Ureter (tissue), 1 donor: ENCODE measurements around the gene SLC24A3. TPM values are rescaled to one million over a fixed set of nuclear protein-coding genes. Genes with fewer than 3 reads are reported as not detected.

Source experiments
- DNase-seq: peaks from one replicate; pipeline ENCODE4 v3.0.0-alpha.2; 2020; ENCODE audit warnings: low spot score
- total RNA-seq: library from RNA; stranded (reverse); gene quantifications from one replicate; pipeline ENCODE4 v1.2.4, GENCODE V29; 2023
- donor health status: DM: yes; HTN: yes; CAD: no.

The SLC24A3 gene
- total RNA-seq, 1 donor from 2014 or later = 17.1 TPM

- no peak for DNase-seq
These were observed 29.0 kb downstream of the SLC24A3 start for GRCh38 chr20:19241440-19241839.

- no peak for DNase-seq
These were observed 31.8 kb downstream of the SLC24A3 start for GRCh38 chr20:19244291-19244690.

GRCh38 chr20:19249106-19249879, 36.9 kb downstream of the SLC24A3 start:
- DNase-seq = no peak

GRCh38 chr20:19250346-19250745, 37.9 kb downstream of the SLC24A3 start:
- DNase-seq = no peak

- DNase-seq = peak; percentile 20
These were observed 39.1 kb downstream of the SLC24A3 start for GRCh38 chr20:19251506-19251905.

GRCh38 chr20:19251958-19252357, 39.5 kb downstream of the SLC24A3 start:
- DNase-seq = no peak

- peak; percentile 50 for DNase-seq
These were observed 40.1 kb downstream of the SLC24A3 start for GRCh38 chr20:19252451-19253120.

- peak; percentile 39 for DNase-seq
These were observed 40.9 kb downstream of the SLC24A3 start for GRCh38 chr20:19253316-19253715.

GRCh38 chr20:19253916-19254820, 41.7 kb downstream of the SLC24A3 start:
- DNase-seq = peak; percentile 34

GRCh38 chr20:19254956-19255355, 42.5 kb downstream of the SLC24A3 start:
- DNase-seq = peak; percentile 29

GRCh38 chr20:19256085-19256484, 43.6 kb downstream of the SLC24A3 start:
- DNase-seq = no peak

- no peak for DNase-seq
These were observed 44.6 kb downstream of the SLC24A3 start for GRCh38 chr20:19256906-19257595.

GRCh38 chr20:19257865-19258264, 45.4 kb downstream of the SLC24A3 start:
- DNase-seq = no peak

- DNase-seq = no peak
These were observed 46.7 kb downstream of the SLC24A3 start for GRCh38 chr20:19259141-19259591.

GRCh38 chr20:19260412-19261090, 48.1 kb downstream of the SLC24A3 start:
- DNase-seq = peak; percentile 43

GRCh38 chr20:19264191-19264590, 51.7 kb downstream of the SLC24A3 start:
- DNase-seq = peak; percentile 34

GRCh38 chr20:19265646-19266374, 53.4 kb downstream of the SLC24A3 start:
- peak; percentile 41 for DNase-seq

- DNase-seq = no peak
These were observed 56.0 kb downstream of the SLC24A3 start for GRCh38 chr20:19268426-19268825.

GRCh38 chr20:19269737-19270340, 57.4 kb downstream of the SLC24A3 start:
- DNase-seq = no peak
